Astrocyte (in vitro differentiated cells and primary cell): ENCODE results near the gene ESRRG. TPM values are rescaled to one million over a fixed set of nuclear protein-coding genes. Genes with fewer than 3 reads are reported as not detected.

ENCODE experiments used
- DNase-seq: peaks from one replicate; pipeline ENCODE4 v3.0.0-alpha.2; 2010; ENCODE audit warnings: low read depth
- FAIRE-seq: peaks from 2 replicates; lab custom pipeline; 2011; peaks lifted over from hg19 to GRCh38; lab: Jason Lieb, UNC
- H2AFZ ChIP-seq: 2 replicates; pipeline ENCODE4 v1.6.0; 2012; ENCODE audit warnings: low read depth, low read length, inconsistent platforms
- H3K27ac ChIP-seq: 2 replicates; pipeline ENCODE4 v1.5.1; 2011; ENCODE audit warnings: low read depth, low read length, inconsistent platforms
- H3K27me3 ChIP-seq: 2 replicates; pipeline ENCODE4 v1.6.0; 2011; ENCODE audit warnings: low read length, inconsistent platforms; ENCODE audit not compliant: insufficient read depth
- H3K36me3 ChIP-seq: 2 replicates; pipeline ENCODE4 v1.5.1; 2011; ENCODE audit warnings: low read length, inconsistent platforms; ENCODE audit not compliant: insufficient read depth
- H3K4me1 ChIP-seq: 2 replicates; pipeline ENCODE4 v1.5.1; 2011; ENCODE audit warnings: low read length, inconsistent platforms; ENCODE audit not compliant: insufficient read depth
- H3K4me2 ChIP-seq: 2 replicates; pipeline ENCODE4 v1.6.0; 2012; ENCODE audit warnings: low read length, inconsistent platforms
- H3K4me3 ChIP-seq: 2 replicates; pipeline ENCODE4 v1.5.1; 2011; ENCODE audit warnings: low read depth, mild to moderate bottlenecking, low read length, inconsistent platforms; ENCODE audit not compliant: insufficient read depth
- H3K79me2 ChIP-seq: 2 replicates; pipeline ENCODE4 v1.6.0; 2012; ENCODE audit warnings: mild to moderate bottlenecking, low read length, inconsistent platforms; ENCODE audit not compliant: insufficient read depth
- H3K9ac ChIP-seq: 2 replicates; pipeline ENCODE4 v1.6.0; 2012; ENCODE audit warnings: mild to moderate bottlenecking, low read length, inconsistent platforms
- H3K9me3 ChIP-seq: 2 replicates; pipeline ENCODE4 v1.5.1; 2012; ENCODE audit warnings: low read depth, mild to moderate bottlenecking, low read length, inconsistent platforms; ENCODE audit not compliant: insufficient read depth
- H4K20me1 ChIP-seq: 2 replicates; pipeline ENCODE4 v1.6.0; 2012; ENCODE audit warnings: low read length, inconsistent platforms; ENCODE audit not compliant: insufficient read depth
- H3K27ac Mint-ChIP-seq: one replicate; pipeline ENCODE4 v1.8.0; 2021; ENCODE audit warnings: mild to moderate bottlenecking, mixed read lengths; ENCODE audit not compliant: unreplicated experiment
- H3K27me3 Mint-ChIP-seq: one replicate; pipeline ENCODE4 v1.8.0; 2021; ENCODE audit warnings: low read depth, mixed read lengths; ENCODE audit not compliant: unreplicated experiment
- H3K36me3 Mint-ChIP-seq: one replicate; pipeline ENCODE4 v1.8.0; 2021; ENCODE audit warnings: low read depth, mixed read lengths; ENCODE audit not compliant: unreplicated experiment
- H3K4me1 Mint-ChIP-seq: one replicate; pipeline ENCODE4 v1.8.0; 2021; ENCODE audit warnings: low read depth, mixed read lengths; ENCODE audit not compliant: unreplicated experiment
- H3K4me3 Mint-ChIP-seq: one replicate; pipeline ENCODE4 v1.8.0; 2021; ENCODE audit warnings: mild to moderate bottlenecking, moderate library complexity, mixed read lengths; ENCODE audit not compliant: unreplicated experiment
- H3K9me3 Mint-ChIP-seq: one replicate; pipeline ENCODE4 v1.8.0; 2021; ENCODE audit warnings: mild to moderate bottlenecking, mixed read lengths; ENCODE audit not compliant: unreplicated experiment
- CTCF ChIP-seq: IDR thresholded peaks from 2 replicates; pipeline ENCODE4 v1.5.1; 2011; ENCODE audit warnings: low read depth, mild to moderate bottlenecking, inconsistent platforms, low read length, moderate library complexity; ENCODE audit not compliant: insufficient read depth
- EZH2 ChIP-seq: IDR thresholded peaks from 2 replicates; pipeline ENCODE4 v1.6.1; 2012; ENCODE audit warnings: mild to moderate bottlenecking, low read length, inconsistent platforms; ENCODE audit not compliant: insufficient read depth
- total RNA-seq: library from RNA; stranded (reverse); gene quantifications from 2 replicates; pipeline ENCODE4 v1.2.1, GENCODE V29; 2021

Gene ESRRG
- total RNA-seq, 1 donor from 2014 or later: 0.79 TPM

GRCh38 chr1:216711712-216712111, 11.5 kb downstream of the ESRRG start:
- DNase-seq: no peak
- H3K4me2 ChIP-seq: no peak overlapping the region
- no peak for FAIRE-seq
- no peaks in the 10 kb centered on the region for H4K20me1 ChIP-seq
- H3K9me3 ChIP-seq: no peaks in the 10 kb centered on the region
- H3K27me3 Mint-ChIP-seq: no peaks in the 10 kb centered on the region
- H3K4me1 Mint-ChIP-seq: no peaks in the 10 kb centered on the region
- no peak for TF ChIP-seq CTCF
- no peak for TF ChIP-seq EZH2
- H3K4me3 Mint-ChIP-seq: no peak overlapping the region
- H3K36me3 Mint-ChIP-seq: no peaks in the 10 kb centered on the region
- H3K4me1 ChIP-seq: no peaks in the 10 kb centered on the region
- H3K27ac Mint-ChIP-seq: no peak overlapping the region
- no peaks in the 10 kb centered on the region for H3K36me3 ChIP-seq
- H3K9ac ChIP-seq: no peak overlapping the region
- no peaks in the 10 kb centered on the region for H3K79me2 ChIP-seq
- H3K4me3 ChIP-seq: no peak overlapping the region
- H3K27ac ChIP-seq: no peak overlapping the region
- H3K27me3 ChIP-seq: no peaks in the 10 kb centered on the region
- H2AFZ ChIP-seq: no peak overlapping the region
- H3K9me3 Mint-ChIP-seq: no peaks in the 10 kb centered on the region

- DNase-seq (no peak), FAIRE-seq (no peak)
- Mint-ChIP-seq H3K4me1 (no peaks in the 10 kb centered on the region), H3K36me3 (no peaks in the 10 kb centered on the region), H3K27ac (no peak overlapping the region), H3K27me3 (no peaks in the 10 kb centered on the region), H3K4me3 (no peak overlapping the region), H3K9me3 (no peaks in the 10 kb centered on the region)
- Histone ChIP-seq H3K4me2 (no peak overlapping the region), H3K79me2 (no peaks in the 10 kb centered on the region), H3K9me3 (no peaks in the 10 kb centered on the region), H2AFZ (no peak overlapping the region), H3K4me1 (no peaks in the 10 kb centered on the region), H3K4me3 (no peak overlapping the region), H3K27me3 (no peaks in the 10 kb centered on the region), H3K9ac (no peak overlapping the region), H4K20me1 (no peaks in the 10 kb centered on the region), H3K36me3 (no peaks in the 10 kb centered on the region), H3K27ac (no peak overlapping the region)
- TF ChIP-seq CTCF (no peak), EZH2 (no peak)
Observed at GRCh38 chr1:216710598-216711333, 12.5 kb downstream of the ESRRG start.

GRCh38 chr1:216710055-216710454, 13.2 kb downstream of the ESRRG start:
- Histone ChIP-seq H3K9me3 (no peaks in the 10 kb centered on the region), H3K4me2 (no peak overlapping the region), H2AFZ (no peak overlapping the region), H3K27me3 (no peaks in the 10 kb centered on the region), H3K9ac (no peak overlapping the region), H3K36me3 (no peaks in the 10 kb centered on the region), H3K4me3 (no peak overlapping the region), H3K79me2 (no peaks in the 10 kb centered on the region), H3K27ac (no peak overlapping the region), H3K4me1 (no peaks in the 10 kb centered on the region), H4K20me1 (no peaks in the 10 kb centered on the region)
- DNase-seq (no peak), FAIRE-seq (no peak)
- Mint-ChIP-seq H3K4me3 (no peak overlapping the region), H3K36me3 (no peaks in the 10 kb centered on the region), H3K27ac (no peak overlapping the region), H3K9me3 (no peaks in the 10 kb centered on the region), H3K27me3 (no peaks in the 10 kb centered on the region), H3K4me1 (no peaks in the 10 kb centered on the region)
- TF ChIP-seq EZH2: no peak
- no peak for TF ChIP-seq CTCF
